Eye (tissue), 1 donor: ENCODE measurements around the gene RHOV.
"Not testable (repeated sequence)": the region's sequence is repeated elsewhere in the genome, so short reads cannot be mapped to it uniquely, and the experiment has no call there.

Source experiments
- DNase-seq: peaks from one replicate; pipeline ENCODE4 v3.0.0-alpha.2; 2015

RHOV gene

GRCh38 chr15:40871749-40872617, 2.1 kb downstream of the RHOV start:
- DNase-seq = no peak

GRCh38 chr15:40870716-40871115, 3.3 kb downstream of the RHOV start:
- DNase-seq = no peak

GRCh38 chr15:40869686-40870085, 4.3 kb downstream of the RHOV start:
- DNase-seq = no peak

- DNase-seq = no peak
Observed at GRCh38 chr15:40867199-40867598, 6.8 kb downstream of the RHOV start.

- no peak for DNase-seq
Observed at GRCh38 chr15:40863660-40864270, 10.3 kb downstream of the RHOV start.

- DNase-seq = not testable (repeated sequence)
Observed at GRCh38 chr15:40861147-40861546, 12.9 kb downstream of the RHOV start.

GRCh38 chr15:40859206-40859851, 14.7 kb downstream of the RHOV start:
- peak; percentile 86 for DNase-seq

GRCh38 chr15:40858706-40859105, 15.3 kb downstream of the RHOV start:
- no peak for DNase-seq

GRCh38 chr15:40857601-40858341, 16.3 kb downstream of the RHOV start:
- DNase-seq = peak; percentile 94

- DNase-seq = no peak
Observed at GRCh38 chr15:40856746-40857145, 17.3 kb downstream of the RHOV start.

GRCh38 chr15:40855706-40856234, 18.3 kb downstream of the RHOV start:
- DNase-seq = no peak

GRCh38 chr15:40854161-40854560, 19.9 kb downstream of the RHOV start:
- no peak for DNase-seq

- no peak for DNase-seq
Observed at GRCh38 chr15:40853241-40853890, 20.7 kb downstream of the RHOV start.

GRCh38 chr15:40852529-40852928, 21.5 kb downstream of the RHOV start:
- no peak for DNase-seq

- no peak for DNase-seq
Observed at GRCh38 chr15:40850576-40851112, 23.4 kb downstream of the RHOV start.

- DNase-seq = peak; percentile 31
Observed at GRCh38 chr15:40847223-40847961, 26.6 kb downstream of the RHOV start.

GRCh38 chr15:40846841-40847222, 27.2 kb downstream of the RHOV start:
- DNase-seq = no peak

- no peak for DNase-seq
Observed at GRCh38 chr15:40845511-40846284, 28.3 kb downstream of the RHOV start.

- no peak for DNase-seq
Observed at GRCh38 chr15:40845036-40845435, 29.0 kb downstream of the RHOV start.

GRCh38 chr15:40844696-40845030, 29.4 kb downstream of the RHOV start:
- DNase-seq = peak; percentile 62
